Prostate gland (tissue), 2 donors: ENCODE data around the gene BMPER. TPM values are rescaled to one million over a fixed set of nuclear protein-coding genes. Genes with fewer than 3 reads are reported as not detected.
"Not testable (repeated sequence)": the region's sequence is repeated elsewhere in the genome, so short reads cannot be mapped to it uniquely, and the experiment has no call there.

Source experiments
- DNase-seq: peaks from one replicate; pipeline ENCODE4 v3.0.0-alpha.2; 2019; ENCODE audit warnings: low spot score
- H3K27ac ChIP-seq, 2 donors: fragments of 200-600 bp; sonication (generic); 2 replicates each; pipeline ENCODE4 v1.5.1; 2017 to 2019
- H3K27me3 ChIP-seq: fragments of 200-600 bp; sonication (generic); replicated peaks from 2 replicates; pipeline ENCODE4 v1.5.1; 2019; ENCODE audit not compliant: insufficient read depth
- H3K36me3 ChIP-seq, 2 donors: fragments of 200-600 bp; sonication (generic); 1 replicate in 1 of 2; 2 replicates in 1 of 2; pipeline versions ENCODE4 v1.5.1 to v1.8.1; 2017 to 2019
- H3K4me1 ChIP-seq: fragments of 200-600 bp; sonication (generic); replicated peaks from 2 replicates; pipeline ENCODE4 v1.5.1; 2019
- H3K4me3 ChIP-seq, 2 donors: fragments of 200-600 bp; sonication (generic); 2 replicates each; pipeline ENCODE4 v1.5.1; 2017 to 2019
- H3K9me3 ChIP-seq: fragments of 200-600 bp; sonication (generic); 2 replicates; pipeline ENCODE4 v1.5.1; 2017
- CTCF ChIP-seq, 4 experiments: fragments of 200-600 bp in 2 of 4; fragments of 450-650 bp in 2 of 4; sonication (generic) in 2 of 4; IDR thresholded peaks; 1 replicate in 3 of 4; 2 replicates in 1 of 4; pipeline ENCODE4 v1.5.1; 2016 to 2019; ENCODE audit warnings: antibody characterized with exemption in 4 of 4, mild to moderate bottlenecking in 2 of 4, moderate library complexity in 2 of 4
- POLR2A ChIP-seq: fragments of 450-650 bp; IDR thresholded peaks from one replicate; pipeline ENCODE4 v1.6.1; 2016; ENCODE audit warnings: antibody characterized with exemption, mild to moderate bottlenecking
- POLR2AphosphoS5 ChIP-seq: sonication (generic); formaldehyde crosslinking; IDR thresholded peaks from one replicate; pipeline ENCODE4 v1.6.1; 2017; ENCODE audit warnings: antibody characterized with exemption
- WGBS: methylation state at CpG from one replicate; pipeline ENCODE4 v1.1.5; 2018; 5-methylcytosine and 5-hydroxymethylcytosine counted together
- intact Hi-C: fragments of 100-400 bp; cut with DNase I; formaldehyde crosslinking; loops from one replicate; pipeline ENCODE4 v1.14.2; 2022
- total RNA-seq, 2 donors: library from RNA; depleted of rRNA; stranded (reverse); fragments of >200 nt; gene quantifications; one replicate each; pipeline ENCODE4 v1.1.0, GENCODE V29; 2016

BMPER gene
- total RNA-seq, 2 donors from 2014 or later = 4.5 to 8.4 TPM

DNA sequence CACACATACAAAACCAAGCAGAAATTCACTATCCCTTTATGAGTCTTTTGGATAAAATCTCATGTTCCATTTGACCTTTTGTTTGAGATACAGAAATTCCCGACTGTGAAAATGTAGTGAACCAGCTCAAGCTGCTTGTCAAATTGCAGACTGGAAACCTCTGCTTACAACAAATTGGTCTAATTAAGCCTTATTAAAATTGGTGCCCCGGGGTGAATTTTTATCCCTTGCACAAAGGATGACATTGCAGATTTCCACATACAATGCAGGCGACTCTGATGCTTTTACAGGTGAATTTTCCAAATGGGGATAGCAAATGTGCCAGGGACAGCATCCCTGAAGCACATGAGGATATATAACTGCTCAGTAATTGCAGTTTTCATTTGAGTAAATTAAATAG is 257.3 kb downstream of the BMPER start:
- Histone ChIP-seq H3K36me3 (no peaks in the 10 kb centered on the region), H3K4me3 (no peak overlapping the region), H3K4me1 (no peaks in the 10 kb centered on the region), H3K27ac (no peak overlapping the region), H3K27me3 (no peaks in the 10 kb centered on the region), H3K9me3 (no peaks in the 10 kb centered on the region)
- no peak for TF ChIP-seq CTCF (IDR thresholded peaks at IDR 0.05)
- TF ChIP-seq POLR2A = no peak
- TF ChIP-seq POLR2AphosphoS5 = no peak
- 57% methylated on average over 3 of the region's 3 CpGs for WGBS
- intact Hi-C loops = loop anchor here (10.0 kb wide), 2 partner anchors 178 to 408 kb away; no protein-coding TSS in a partner anchor
- no peak for DNase-seq

DNA sequence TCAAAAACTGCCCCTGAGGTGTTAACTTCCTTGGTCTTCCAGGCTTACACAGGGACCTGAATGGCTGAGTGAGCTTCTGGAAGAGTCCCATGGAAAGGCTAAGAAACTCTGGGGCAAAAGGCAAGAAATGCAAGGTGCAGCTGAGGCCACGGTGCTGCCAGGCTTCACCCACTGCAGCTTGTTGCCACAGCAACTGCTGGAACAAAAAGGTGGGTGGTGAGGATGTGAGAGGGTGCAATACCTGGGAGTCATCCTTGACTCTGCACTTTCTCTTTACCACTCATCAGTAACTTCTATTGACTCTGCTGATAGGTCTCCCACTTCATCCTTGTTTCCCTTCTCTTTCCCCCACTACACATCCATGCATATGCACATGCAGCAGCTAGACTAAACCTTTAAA is 258.6 kb downstream of the BMPER start:
- no peak for DNase-seq
- intact Hi-C loops = loop anchor here (10.0 kb wide), 2 partner anchors 179 to 409 kb away; no protein-coding TSS in a partner anchor
- H3K4me3 ChIP-seq = no peak overlapping the region
- H3K27me3 ChIP-seq = no peaks in the 10 kb centered on the region
- WGBS = 77% methylated on average over 1 of the region's 1 CpG
- TF ChIP-seq POLR2AphosphoS5 (no peak), CTCF (IDR thresholded peaks at IDR 0.05) (no peak), POLR2A (no peak)
- no peaks in the 10 kb centered on the region for H3K9me3 ChIP-seq
- no peaks in the 10 kb centered on the region for H3K36me3 ChIP-seq
- no peaks in the 10 kb centered on the region for H3K4me1 ChIP-seq
- no peak overlapping the region for H3K27ac ChIP-seq

- Histone ChIP-seq H3K27me3 (no peaks in the 10 kb centered on the region), H3K27ac (no peak overlapping the region), H3K4me3 (no peak overlapping the region), H3K9me3 (no peaks in the 10 kb centered on the region), H3K4me1 (no peaks in the 10 kb centered on the region), H3K36me3 (no peaks in the 10 kb centered on the region)
- no peak for DNase-seq
- 64% methylated on average over 1 of the region's 1 CpG for WGBS
- TF ChIP-seq CTCF (IDR thresholded peaks at IDR 0.05) (no peak), POLR2A (no peak), POLR2AphosphoS5 (no peak)
- intact Hi-C loops = loop anchor here (5.0 to 10.0 kb wide), 3 partner anchors 33 to 411 kb away; no protein-coding TSS in a partner anchor
These were observed 260.1 kb downstream of the BMPER start for GRCh38 chr7:34165466-34165865.

- Histone ChIP-seq H3K27me3 (no peaks in the 10 kb centered on the region), H3K4me1 (no peaks in the 10 kb centered on the region), H3K27ac (no peak overlapping the region), H3K4me3 (no peak overlapping the region), H3K36me3 (no peaks in the 10 kb centered on the region), H3K9me3 (no peaks in the 10 kb centered on the region)
- intact Hi-C loops = loop anchor here (5.0 to 10.0 kb wide), 3 partner anchors 34 to 411 kb away; no protein-coding TSS in a partner anchor
- no peak for TF ChIP-seq POLR2A
- peak; percentile 34 to 66 (median 50) for TF ChIP-seq CTCF (IDR thresholded peaks at IDR 0.05)
- DNase-seq = no peak
- WGBS = 94% methylated on average over 3 of the region's 3 CpGs
These were observed 260.7 kb downstream of the BMPER start for GRCh38 chr7:34165927-34166550.

GRCh38 chr7:34168013-34168412 is 262.7 kb downstream of the BMPER start:
- no peak for DNase-seq
- H3K9me3 ChIP-seq = no peaks in the 10 kb centered on the region
- no peaks in the 10 kb centered on the region for H3K36me3 ChIP-seq
- H3K4me1 ChIP-seq = no peaks in the 10 kb centered on the region
- no peak for TF ChIP-seq CTCF (IDR thresholded peaks at IDR 0.05)
- H3K4me3 ChIP-seq = no peak overlapping the region
- H3K27ac ChIP-seq = no peak overlapping the region
- 92% methylated on average over 8 of the region's 8 CpGs for WGBS
- intact Hi-C loops = loop anchor here (5.0 to 10.0 kb wide), 3 partner anchors 36 to 413 kb away; no protein-coding TSS in a partner anchor
- H3K27me3 ChIP-seq = no peaks in the 10 kb centered on the region

- H3K27ac ChIP-seq, DNase-seq, H3K4me3 ChIP-seq, H3K4me1 ChIP-seq, intact Hi-C loops, H3K36me3 ChIP-seq, H3K27me3 ChIP-seq, H3K9me3 ChIP-seq: not testable (repeated sequence)
- 83% methylated on average over 19 of the region's 32 CpGs for WGBS
These were observed 269.6 kb downstream of the BMPER start for GRCh38 chr7:34174688-34175616.
